Activated T-cell treated with anti-CD3 and anti-CD28 coated beads, Interleukin-2, amount 50 U/mL, for 24 hours (primary cell): ENCODE data around the gene SMG6.

ENCODE experiments used
- DNase-seq: peaks from one replicate; pipeline ENCODE4 v3.0.0-alpha.2; 2020
- H3K27ac Mint-ChIP-seq: 2 replicates; pipeline ENCODE4 v1.8.0; 2020; ENCODE audit warnings: mild to moderate bottlenecking, mixed read lengths
- H3K27me3 Mint-ChIP-seq: 2 replicates; pipeline ENCODE4 v1.8.0; 2020; ENCODE audit warnings: mixed read lengths
- H3K36me3 Mint-ChIP-seq: 2 replicates; pipeline ENCODE4 v1.8.0; 2020; ENCODE audit warnings: low read depth, mixed read lengths
- H3K4me1 Mint-ChIP-seq: 2 replicates; pipeline ENCODE4 v1.8.0; 2020; ENCODE audit warnings: low read depth, mixed read lengths
- H3K4me3 Mint-ChIP-seq: 2 replicates; pipeline ENCODE4 v1.8.0; 2020; ENCODE audit warnings: mild to moderate bottlenecking, moderate library complexity, mixed read lengths
- H3K9me3 Mint-ChIP-seq: 2 replicates; pipeline ENCODE4 v1.8.0; 2020; ENCODE audit warnings: mixed read lengths

Gene SMG6

DNA sequence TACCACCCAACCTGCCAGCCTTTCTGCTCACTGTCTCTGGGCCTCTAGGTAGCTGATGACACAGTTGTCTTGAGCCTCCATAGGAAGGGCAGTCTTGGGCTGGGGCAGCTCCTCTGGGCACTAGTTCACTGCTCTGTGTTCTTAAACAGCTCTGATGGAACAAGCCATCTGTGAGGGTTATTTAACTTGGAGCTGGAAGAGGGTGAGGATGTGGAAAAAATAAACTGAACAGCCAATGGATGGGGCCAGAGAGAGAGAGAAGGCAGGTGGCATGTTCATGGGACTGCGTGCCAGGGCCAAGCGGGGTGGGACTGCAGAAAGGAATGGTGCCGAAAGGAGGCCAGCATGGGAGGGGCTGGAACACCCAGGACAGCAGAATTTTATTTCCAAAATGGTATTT, 196.1 kb downstream of the SMG6 start:
- DNase-seq = no peak
- Mint-ChIP-seq H3K27me3 (no peaks in the 10 kb centered on the region), H3K4me3 (no peak overlapping the region), H3K27ac (no peak overlapping the region), H3K9me3 (no peaks in the 10 kb centered on the region), H3K4me1 (peaks cover 22% of the 10 kb centered on the region), H3K36me3 (peaks cover 35% of the 10 kb centered on the region)

DNA sequence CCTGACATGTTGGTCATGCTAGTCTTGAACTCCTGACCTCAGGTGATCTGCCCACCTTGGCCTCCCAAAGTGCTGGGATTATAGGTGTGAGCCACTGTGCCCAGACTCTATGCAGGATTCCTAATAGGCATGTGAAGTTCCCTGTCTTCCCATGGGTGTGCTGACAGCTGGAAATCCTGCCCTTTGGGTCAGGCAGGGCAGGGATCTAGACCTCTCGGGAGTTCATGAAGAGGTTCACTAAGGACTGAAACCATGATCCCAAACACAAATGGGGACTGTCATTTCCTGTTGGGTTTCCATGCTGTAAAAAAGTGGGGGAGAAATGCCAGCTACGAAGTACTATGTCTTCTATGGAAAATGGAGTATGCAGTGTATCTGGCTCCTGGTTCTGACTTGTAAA, 196.5 kb downstream of the SMG6 start:
- Mint-ChIP-seq H3K4me1 (peaks cover 23% of the 10 kb centered on the region), H3K27me3 (no peaks in the 10 kb centered on the region), H3K4me3 (no peak overlapping the region), H3K36me3 (peaks cover 35% of the 10 kb centered on the region), H3K9me3 (no peaks in the 10 kb centered on the region), H3K27ac (no peak overlapping the region)
- no peak for DNase-seq

- Mint-ChIP-seq H3K4me3 (no peak overlapping the region), H3K4me1 (peaks cover 29% of the 10 kb centered on the region), H3K27me3 (no peaks in the 10 kb centered on the region), H3K36me3 (peaks cover 33% of the 10 kb centered on the region), H3K27ac (no peak overlapping the region), H3K9me3 (no peaks in the 10 kb centered on the region)
- no peak for DNase-seq
These were observed 197.2 kb downstream of the SMG6 start for GRCh38 chr17:2106308-2106955.

DNA sequence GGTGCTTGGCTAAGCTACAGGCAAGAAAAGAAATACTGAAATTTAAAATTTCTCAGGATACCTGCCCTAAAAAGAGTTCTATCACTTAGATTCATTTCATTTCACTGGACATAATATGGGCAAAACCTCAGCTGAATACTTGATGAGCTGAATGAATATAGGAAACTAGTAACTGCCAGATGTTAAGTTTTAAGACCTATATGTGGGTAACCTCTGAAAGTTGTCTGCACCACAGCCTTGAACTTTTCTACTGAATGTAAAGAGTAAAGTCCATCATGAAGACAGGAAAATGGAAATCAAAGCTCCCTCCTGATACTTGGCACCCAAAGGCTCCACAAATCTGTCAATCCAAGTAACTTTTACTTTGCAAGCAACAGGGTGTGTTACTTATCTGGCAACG, 197.9 kb downstream of the SMG6 start:
- DNase-seq = no peak
- H3K36me3 Mint-ChIP-seq = peaks cover 31% of the 10 kb centered on the region

GRCh38 chr17:2102931-2103809, 200.4 kb downstream of the SMG6 start:
- Mint-ChIP-seq H3K36me3 (peaks cover 31% of the 10 kb centered on the region), H3K4me1 (peaks cover 36% of the 10 kb centered on the region), H3K27ac (peak overlapping the region; percentile 15), H3K4me3 (no peak overlapping the region), H3K9me3 (no peaks in the 10 kb centered on the region), H3K27me3 (no peaks in the 10 kb centered on the region)
- no peak for DNase-seq

More for the DNA sequence above, 197.9 kb downstream of the SMG6 start:
- Mint-ChIP-seq H3K4me3 (no peak overlapping the region), H3K27ac (no peak overlapping the region), H3K9me3 (no peaks in the 10 kb centered on the region), H3K27me3 (no peaks in the 10 kb centered on the region), H3K4me1 (peaks cover 36% of the 10 kb centered on the region)

- H3K9me3 Mint-ChIP-seq = no peaks in the 10 kb centered on the region
- H3K27me3 Mint-ChIP-seq = no peaks in the 10 kb centered on the region
- peaks cover 35% of the 10 kb centered on the region for H3K4me1 Mint-ChIP-seq
- peaks cover 23% of the 10 kb centered on the region for H3K36me3 Mint-ChIP-seq
- peak overlapping the region; percentile 66 for H3K27ac Mint-ChIP-seq
- peak; percentile 51 for DNase-seq
- no peak overlapping the region for H3K4me3 Mint-ChIP-seq
These were observed 201.9 kb downstream of the SMG6 start for GRCh38 chr17:2101448-2102257.

DNA sequence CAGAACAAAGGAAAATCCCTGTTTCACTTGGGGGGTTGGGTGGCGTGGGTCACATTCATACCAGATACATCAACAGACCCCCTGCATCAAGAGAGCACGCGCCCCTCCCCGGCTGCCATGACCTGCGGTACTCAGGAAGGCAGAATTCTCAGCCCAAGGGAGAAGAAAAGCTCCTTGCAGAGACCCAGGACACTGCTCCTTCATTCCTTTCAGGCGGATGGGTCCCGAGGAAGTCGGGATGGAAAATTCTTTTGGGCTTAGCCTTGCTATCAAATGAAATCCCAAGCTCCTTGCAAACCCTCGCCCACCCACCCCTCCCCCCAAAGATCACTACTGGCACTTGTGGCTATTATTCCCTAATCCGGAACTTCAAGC, 208.1 kb downstream of the SMG6 start:
- no peak for DNase-seq
- Mint-ChIP-seq H3K4me1 (peaks cover 24% of the 10 kb centered on the region), H3K4me3 (no peak overlapping the region), H3K36me3 (peaks cover 25% of the 10 kb centered on the region), H3K27ac (no peak overlapping the region), H3K27me3 (no peaks in the 10 kb centered on the region), H3K9me3 (no peaks in the 10 kb centered on the region)

DNA sequence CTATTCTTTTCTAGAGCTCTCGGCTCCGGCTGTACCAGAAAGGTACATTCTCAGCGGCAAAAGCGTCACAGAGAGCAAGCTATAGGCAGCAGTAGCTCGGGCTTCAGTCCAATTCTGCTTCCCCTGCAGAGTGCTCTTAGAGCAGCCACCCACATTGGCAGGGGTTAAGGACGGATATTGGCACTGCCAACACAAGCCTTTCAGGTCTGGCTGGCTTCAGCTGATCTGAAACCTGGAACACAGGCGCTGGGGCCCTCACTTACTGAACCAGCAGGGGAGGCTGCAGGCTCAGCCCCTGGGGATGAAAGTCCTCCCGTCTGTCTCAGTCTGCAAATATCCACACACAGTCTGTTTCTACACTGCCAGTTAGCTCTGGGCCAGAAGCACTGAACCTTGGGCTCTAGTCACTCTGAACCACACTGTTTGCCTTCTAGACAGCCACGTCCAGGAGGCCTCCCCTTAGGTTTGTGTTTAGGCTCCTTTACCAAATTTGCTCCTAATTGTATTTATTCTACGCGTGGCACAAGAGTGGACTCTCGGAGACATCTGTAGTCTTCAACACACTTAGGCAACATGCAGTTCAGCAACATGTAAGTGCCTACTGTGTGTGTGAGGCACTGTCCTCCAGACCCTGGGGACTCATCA, 208.6 kb downstream of the SMG6 start:
- no peaks in the 10 kb centered on the region for H3K9me3 Mint-ChIP-seq
- no peaks in the 10 kb centered on the region for H3K27me3 Mint-ChIP-seq
- no peak for DNase-seq
- H3K4me3 Mint-ChIP-seq = no peak overlapping the region
- peaks cover 29% of the 10 kb centered on the region for H3K4me1 Mint-ChIP-seq
- peaks cover 28% of the 10 kb centered on the region for H3K36me3 Mint-ChIP-seq
- no peak overlapping the region for H3K27ac Mint-ChIP-seq

GRCh38 chr17:2093349-2093748, 210.2 kb downstream of the SMG6 start:
- Mint-ChIP-seq H3K4me1 (peaks cover 46% of the 10 kb centered on the region), H3K27ac (peak overlapping the region; percentile 13), H3K9me3 (no peaks in the 10 kb centered on the region), H3K27me3 (no peaks in the 10 kb centered on the region), H3K4me3 (no peak overlapping the region), H3K36me3 (peaks cover 35% of the 10 kb centered on the region)
- DNase-seq = no peak

GRCh38 chr17:2092253-2092652, 211.3 kb downstream of the SMG6 start:
- Mint-ChIP-seq H3K27ac (peak overlapping the region; percentile 5), H3K9me3 (no peaks in the 10 kb centered on the region), H3K4me1 (peaks cover 57% of the 10 kb centered on the region), H3K4me3 (no peak overlapping the region), H3K27me3 (no peaks in the 10 kb centered on the region), H3K36me3 (peaks cover 35% of the 10 kb centered on the region)
- DNase-seq = no peak

DNA sequence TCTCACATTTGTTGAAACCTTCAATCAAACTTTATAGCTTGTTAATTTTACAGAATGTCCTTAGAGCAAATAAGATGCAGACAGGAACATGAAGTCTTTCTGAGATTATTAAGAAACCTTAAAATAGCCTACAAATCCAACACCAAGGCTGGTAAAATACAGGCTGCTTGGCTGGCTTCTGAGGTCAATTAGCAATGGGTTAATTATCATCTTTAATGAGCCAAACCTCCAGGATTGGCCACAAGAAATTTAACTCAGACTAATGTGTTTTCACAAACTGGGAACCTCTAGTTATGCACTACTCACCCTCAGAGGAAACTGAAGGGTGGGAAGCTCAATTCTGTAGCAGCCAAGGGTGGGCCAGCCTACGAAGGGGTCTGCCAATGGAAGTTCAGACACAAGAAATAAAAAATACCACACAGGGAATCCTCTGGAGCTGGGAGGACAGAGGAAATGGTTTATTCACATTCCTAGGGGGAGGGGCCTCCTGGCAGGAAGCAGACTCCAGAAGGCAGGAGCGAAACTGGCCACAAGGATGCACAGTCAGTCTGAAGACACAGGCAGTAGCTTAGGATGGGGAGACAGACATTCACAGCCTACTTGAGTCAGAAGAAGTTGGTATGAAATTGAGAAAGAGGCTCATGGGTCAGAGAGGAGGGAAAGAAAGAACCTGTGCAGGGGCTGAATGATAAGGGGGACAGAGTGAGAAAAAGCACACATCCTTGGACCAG, 212.6 kb downstream of the SMG6 start:
- H3K4me1 Mint-ChIP-seq = peaks cover 66% of the 10 kb centered on the region

DNA sequence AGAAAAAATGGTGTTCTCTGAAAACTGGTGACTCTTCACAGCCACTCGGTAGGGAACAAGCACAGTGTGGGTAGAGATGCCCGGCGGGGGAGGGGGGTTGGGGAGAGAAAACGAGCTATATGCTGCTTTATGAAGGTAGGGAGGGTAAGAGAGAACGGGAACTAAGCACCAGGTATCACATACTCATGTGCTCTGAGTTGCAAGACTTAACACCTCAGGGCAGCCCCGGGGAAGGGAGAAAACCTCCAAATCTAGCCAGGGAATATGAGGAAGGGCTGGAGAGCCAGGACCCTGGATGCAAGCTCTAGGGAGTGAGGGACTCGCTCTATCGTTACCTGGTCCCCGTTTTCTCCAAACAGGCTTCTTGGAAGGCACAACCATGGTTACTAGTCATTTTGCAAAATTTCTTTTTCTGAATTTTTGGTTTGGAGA, 213.4 kb downstream of the SMG6 start:
- H3K36me3 Mint-ChIP-seq = peaks cover 48% of the 10 kb centered on the region
- H3K4me1 Mint-ChIP-seq = peaks cover 72% of the 10 kb centered on the region
- H3K27me3 Mint-ChIP-seq = no peaks in the 10 kb centered on the region
- H3K9me3 Mint-ChIP-seq = no peaks in the 10 kb centered on the region
- peak overlapping the region; percentile 95 for H3K27ac Mint-ChIP-seq
- H3K4me3 Mint-ChIP-seq = peak overlapping the region; percentile 84
- no peak for DNase-seq

More for the DNA sequence above, 212.6 kb downstream of the SMG6 start:
- peak overlapping the region; percentile 84 for H3K4me3 Mint-ChIP-seq
- H3K27ac Mint-ChIP-seq = no peak overlapping the region
- no peaks in the 10 kb centered on the region for H3K27me3 Mint-ChIP-seq
- H3K36me3 Mint-ChIP-seq = peaks cover 42% of the 10 kb centered on the region
- no peaks in the 10 kb centered on the region for H3K9me3 Mint-ChIP-seq
- no peak for DNase-seq

- H3K36me3 Mint-ChIP-seq = peaks cover 54% of the 10 kb centered on the region
- peak overlapping the region; percentile 95 for H3K27ac Mint-ChIP-seq
- DNase-seq = peak; percentile 53
- peak overlapping the region; percentile 84 for H3K4me3 Mint-ChIP-seq
- H3K9me3 Mint-ChIP-seq = no peaks in the 10 kb centered on the region
- peaks cover 81% of the 10 kb centered on the region for H3K4me1 Mint-ChIP-seq
- no peaks in the 10 kb centered on the region for H3K27me3 Mint-ChIP-seq
These were observed 214.6 kb downstream of the SMG6 start for GRCh38 chr17:2089021-2089422.
